H7 (cell line): ENCODE results near the gene ELK1. TPM values are rescaled to one million over a fixed set of nuclear protein-coding genes. Genes with fewer than 3 reads are reported as not detected.
"Not testable (repeated sequence)": the region's sequence is repeated elsewhere in the genome, so short reads cannot be mapped to it uniquely, and the experiment has no call there.

ENCODE experiments used
- DNase-seq: peaks from one replicate; pipeline ENCODE4 v3.0.0; 2012
- H3K27me3 ChIP-seq: 2 replicates; pipeline ENCODE4 v1.6.0; 2011; ENCODE audit warnings: mild to moderate bottlenecking, low read length; ENCODE audit not compliant: control insufficient read depth, insufficient read depth
- H3K36me3 ChIP-seq: replicated peaks from 2 replicates; pipeline ENCODE4 v1.5.1; 2011; ENCODE audit warnings: low read length; ENCODE audit not compliant: control insufficient read depth, insufficient read depth
- H3K4me3 ChIP-seq: 2 replicates; pipeline ENCODE4 v1.5.1; 2011; ENCODE audit warnings: low read depth, mild to moderate bottlenecking, control low read depth, low read length, moderate library complexity; ENCODE audit not compliant: insufficient read depth
- total RNA-seq: library from RNA; depleted of rRNA; stranded (reverse); fragments of >200 nt; shearing (Covaris generic); gene quantifications from 2 replicates; pipeline ENCODE4 v1.2.3, GENCODE V29; 2014

Gene ELK1
- total RNA-seq, 1 experiment from 2014 or later: 33.8 TPM

- Histone ChIP-seq H3K36me3 (no peaks in the 10 kb centered on the region), H3K4me3 (no peak overlapping the region), H3K27me3 (no peaks in the 10 kb centered on the region)
- DNase-seq: no peak
Measured at GRCh38 chrX:47612418-47612817, 37.9 kb downstream of the ELK1 start.

- Histone ChIP-seq H3K36me3 (no peaks in the 10 kb centered on the region), H3K4me3 (no peak overlapping the region), H3K27me3 (no peaks in the 10 kb centered on the region)
- DNase-seq: no peak
Measured at GRCh38 chrX:47611926-47612325, 38.4 kb downstream of the ELK1 start.

- DNase-seq: no peak
- no peaks in the 10 kb centered on the region for H3K27me3 ChIP-seq
- H3K36me3 ChIP-seq: no peaks in the 10 kb centered on the region
- H3K4me3 ChIP-seq: no peak overlapping the region
Measured at GRCh38 chrX:47611489-47611888, 38.9 kb downstream of the ELK1 start.

GRCh38 chrX:47610511-47610910, 39.9 kb downstream of the ELK1 start:
- Histone ChIP-seq H3K36me3 (no peaks in the 10 kb centered on the region), H3K27me3 (no peaks in the 10 kb centered on the region), H3K4me3 (no peak overlapping the region)
- no peak for DNase-seq

GRCh38 chrX:47608130-47608810, 42.1 kb downstream of the ELK1 start:
- H3K27me3 ChIP-seq: no peaks in the 10 kb centered on the region
- no peaks in the 10 kb centered on the region for H3K36me3 ChIP-seq
- no peak overlapping the region for H3K4me3 ChIP-seq
- DNase-seq: peak; percentile 69

- no peak overlapping the region for H3K4me3 ChIP-seq
- no peaks in the 10 kb centered on the region for H3K27me3 ChIP-seq
- H3K36me3 ChIP-seq: no peaks in the 10 kb centered on the region
- no peak for DNase-seq
Measured at GRCh38 chrX:47607091-47607490, 43.3 kb downstream of the ELK1 start.

GRCh38 chrX:47605024-47605423, 45.3 kb downstream of the ELK1 start:
- Histone ChIP-seq H3K36me3 (no peaks in the 10 kb centered on the region), H3K27me3 (no peaks in the 10 kb centered on the region), H3K4me3 (no peak overlapping the region)
- no peak for DNase-seq

- H3K4me3 ChIP-seq, DNase-seq, H3K36me3 ChIP-seq, H3K27me3 ChIP-seq: not testable (repeated sequence)
Measured at GRCh38 chrX:47603125-47603524, 47.2 kb downstream of the ELK1 start.

GRCh38 chrX:47597222-47597621, 53.1 kb downstream of the ELK1 start:
- Histone ChIP-seq H3K4me3 (no peak overlapping the region), H3K36me3 (no peaks in the 10 kb centered on the region), H3K27me3 (no peaks in the 10 kb centered on the region)
- DNase-seq: no peak

GRCh38 chrX:47596256-47596655, 54.1 kb downstream of the ELK1 start:
- no peaks in the 10 kb centered on the region for H3K36me3 ChIP-seq
- DNase-seq: no peak
- H3K27me3 ChIP-seq: no peaks in the 10 kb centered on the region
- no peak overlapping the region for H3K4me3 ChIP-seq

GRCh38 chrX:47595716-47596251, 54.6 kb downstream of the ELK1 start:
- Histone ChIP-seq H3K27me3 (no peaks in the 10 kb centered on the region), H3K36me3 (no peaks in the 10 kb centered on the region), H3K4me3 (no peak overlapping the region)
- DNase-seq: no peak

GRCh38 chrX:47593522-47593921, 56.8 kb downstream of the ELK1 start:
- DNase-seq: no peak
- H3K4me3 ChIP-seq: no peak overlapping the region
- no peaks in the 10 kb centered on the region for H3K27me3 ChIP-seq
- no peaks in the 10 kb centered on the region for H3K36me3 ChIP-seq

GRCh38 chrX:47590984-47591383, 59.4 kb downstream of the ELK1 start:
- DNase-seq: no peak
- no peak overlapping the region for H3K4me3 ChIP-seq
- no peaks in the 10 kb centered on the region for H3K36me3 ChIP-seq
- no peaks in the 10 kb centered on the region for H3K27me3 ChIP-seq

- DNase-seq: no peak
- Histone ChIP-seq H3K36me3 (no peaks in the 10 kb centered on the region), H3K27me3 (no peaks in the 10 kb centered on the region), H3K4me3 (no peak overlapping the region)
Measured at GRCh38 chrX:47587906-47588735, 62.2 kb downstream of the ELK1 start.
